ENCODE data around the gene UNC80. TPM values are rescaled to one million over a fixed set of nuclear protein-coding genes. Genes with fewer than 3 reads are reported as not detected.

UNC80 gene
- polyA plus RNA-seq, 3 donors = under 0.01 TPM; not detected in 2

GRCh38 chr2:209845666-209846065 is 74.0 kb downstream of the UNC80 start:
- Histone ChIP-seq H3K9me3 (replicated peaks in 1 of 2; ENCODE audit: control insufficient read depth in 1 of 2, insufficient read depth in 1 of 2, low read length in 2 of 2) (no peaks in the 10 kb centered on the region), H2AFZ (ENCODE audit: insufficient read depth, low read depth, low read length, poor library complexity, severe bottlenecking) (no peak overlapping the region), H3K27me3 (ENCODE audit: control insufficient read depth in 2 of 2, insufficient read depth in 2 of 2, low read length in 2 of 2) (no peaks in the 10 kb centered on the region), H3K4me1 (ENCODE audit: control insufficient read depth in 1 of 2, insufficient read depth in 2 of 2, low read length in 2 of 2) (peaks cover 5 to 8% of the 10 kb centered on the region in 2 donors), H3K79me2 (ENCODE audit: insufficient read depth, low read length) (no peaks in the 10 kb centered on the region), H4K20me1 (ENCODE audit: insufficient read depth, low read length) (no peaks in the 10 kb centered on the region), H3K4me3 (replicated peaks in 1 of 3; ENCODE audit: low read depth in 2 of 3, low read length in 3 of 3) (no peak overlapping the region), H3K9ac (ENCODE audit: insufficient read depth, low read length, poor library complexity, severe bottlenecking) (no peak overlapping the region), H3K27ac (ENCODE audit: low read depth in 1 of 2, low read length in 2 of 2) (no peak overlapping the region), H3K36me3 (replicated peaks in 1 of 2; ENCODE audit: control insufficient read depth in 1 of 2, insufficient read depth in 2 of 2, low read length in 2 of 2) (no peaks in the 10 kb centered on the region), H3K4me2 (replicated peaks; ENCODE audit: extremely low read depth, low read length, poor library complexity, severe bottlenecking) (no peak overlapping the region)
- H3K36me3 Mint-ChIP-seq = no peaks in the 10 kb centered on the region
- DNase-seq = no peak
- intact Hi-C loops (cut with micrococcal nuclease) = no loop called here
- no peak for TF ChIP-seq CTCF (IDR thresholded peaks at IDR 0.05)
- H3K9me3 Mint-ChIP-seq = peaks cover 0 to 6% (median 2%) of the 10 kb centered on the region in 7 donors
- H3K27me3 Mint-ChIP-seq (ENCODE audit: low read depth in 3 of 3) = peaks cover 2% of the 10 kb centered on the region in 3 donors
- peaks cover 9% of the 10 kb centered on the region for H3K4me1 Mint-ChIP-seq
- 0% methylated on average over 1 of the region's 2 CpGs for WGBS (ENCODE audit: insufficient coverage)
- peak overlapping the region in 1 of 2 donors; percentile 70 for H3K4me3 Mint-ChIP-seq
- peak overlapping the region in 1 of 7 donors; percentile 34 for H3K27ac Mint-ChIP-seq

DNA sequence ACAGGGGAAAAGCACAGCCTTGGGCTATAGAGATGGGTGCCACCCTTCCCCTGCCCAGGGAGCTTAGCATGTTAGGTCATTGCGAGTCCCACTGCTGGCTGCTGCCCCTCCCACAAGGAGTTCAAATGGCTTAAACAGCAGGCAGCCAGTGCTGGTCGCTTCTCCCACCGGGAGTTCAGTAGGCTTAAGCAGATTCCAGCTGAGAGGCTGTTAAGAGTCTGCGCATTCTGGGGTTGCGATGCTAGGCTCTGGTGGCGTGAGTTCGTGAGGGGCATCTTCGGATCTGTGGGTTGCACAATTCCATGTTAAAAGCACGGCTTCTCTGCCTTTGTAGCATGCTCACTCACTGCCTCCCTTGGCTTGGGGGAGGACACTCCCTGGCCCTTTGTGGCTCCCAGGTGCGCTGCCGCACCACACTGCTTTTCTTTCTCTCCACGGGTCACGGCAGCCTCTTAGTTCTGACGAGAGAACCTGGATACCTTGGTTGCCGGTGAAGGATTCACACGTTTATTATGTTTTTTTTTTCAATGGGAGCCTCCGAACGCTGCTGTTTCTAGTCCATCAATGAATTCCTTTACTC is 93.2 kb downstream of the UNC80 start:
- no peaks in the 10 kb centered on the region for H3K4me1 Mint-ChIP-seq

More for the DNA sequence above, 93.2 kb downstream of the UNC80 start:
- no peak overlapping the region for H2AFZ ChIP-seq (ENCODE audit: insufficient read depth, low read depth, low read length, poor library complexity, severe bottlenecking)
- Mint-ChIP-seq H3K4me3 (no peak overlapping the region), H3K36me3 (no peaks in the 10 kb centered on the region), H3K9me3 (peaks cover 0 to 17% (median 13%) of the 10 kb centered on the region in 7 donors), H3K27ac (no peak overlapping the region), H3K27me3 (ENCODE audit: low read depth in 3 of 3) (peaks cover 0 to 2% (median 0%) of the 10 kb centered on the region in 3 donors)
- H3K9me3 ChIP-seq (replicated peaks in 1 of 2; ENCODE audit: control insufficient read depth in 1 of 2, insufficient read depth in 1 of 2, low read length in 2 of 2) = peaks cover 12 to 19% of the 10 kb centered on the region in 2 donors
- WGBS (ENCODE audit: insufficient coverage) = 71% methylated on average over 15 of the region's 18 CpGs
- H3K4me2 ChIP-seq (replicated peaks; ENCODE audit: extremely low read depth, low read length, poor library complexity, severe bottlenecking) = no peak overlapping the region
- H4K20me1 ChIP-seq (ENCODE audit: insufficient read depth, low read length) = no peaks in the 10 kb centered on the region
- intact Hi-C loops (cut with micrococcal nuclease) = no loop called here
- no peaks in the 10 kb centered on the region for H3K4me1 ChIP-seq (ENCODE audit: control insufficient read depth in 1 of 2, insufficient read depth in 2 of 2, low read length in 2 of 2)
- no peak overlapping the region for H3K4me3 ChIP-seq (replicated peaks in 1 of 3; ENCODE audit: low read depth in 2 of 3, low read length in 3 of 3)
- H3K9ac ChIP-seq (ENCODE audit: insufficient read depth, low read length, poor library complexity, severe bottlenecking) = no peak overlapping the region
- no peaks in the 10 kb centered on the region for H3K79me2 ChIP-seq (ENCODE audit: insufficient read depth, low read length)
- TF ChIP-seq CTCF (IDR thresholded peaks at IDR 0.05) = no peak
- H3K27me3 ChIP-seq (ENCODE audit: control insufficient read depth in 2 of 2, insufficient read depth in 2 of 2, low read length in 2 of 2) = no peaks in the 10 kb centered on the region
- no peak for DNase-seq
- H3K27ac ChIP-seq (ENCODE audit: low read depth in 1 of 2, low read length in 2 of 2) = no peak overlapping the region
- no peaks in the 10 kb centered on the region for H3K36me3 ChIP-seq (replicated peaks in 1 of 2; ENCODE audit: control insufficient read depth in 1 of 2, insufficient read depth in 2 of 2, low read length in 2 of 2)
